ENCODE measurements around the gene PCED1A.

DNA sequence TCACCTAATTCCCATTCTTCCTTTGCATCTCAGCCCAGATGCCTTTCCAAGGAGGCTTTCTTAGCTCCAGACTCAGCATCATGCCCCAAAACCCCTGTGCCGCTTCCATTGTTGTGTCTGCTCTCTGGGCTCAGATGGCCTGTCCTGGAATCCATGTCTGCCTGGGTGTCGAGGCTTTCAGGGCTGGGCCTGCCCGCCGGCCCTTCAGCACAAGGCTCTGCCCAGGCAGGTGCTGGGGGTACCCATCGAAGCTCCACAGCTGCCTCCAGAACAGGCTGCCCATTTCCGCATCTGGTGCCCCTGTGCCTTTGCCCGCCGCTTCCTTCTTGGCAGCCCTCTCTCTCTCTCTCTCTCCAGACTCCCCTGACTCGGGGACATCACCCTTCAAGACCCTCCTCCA, 41.2 kb downstream of the PCED1A start:
- no peak for TF ChIP-seq POLR2A (IDR thresholded peaks at IDR 0.05)
- TF ChIP-seq, protein P1, sequence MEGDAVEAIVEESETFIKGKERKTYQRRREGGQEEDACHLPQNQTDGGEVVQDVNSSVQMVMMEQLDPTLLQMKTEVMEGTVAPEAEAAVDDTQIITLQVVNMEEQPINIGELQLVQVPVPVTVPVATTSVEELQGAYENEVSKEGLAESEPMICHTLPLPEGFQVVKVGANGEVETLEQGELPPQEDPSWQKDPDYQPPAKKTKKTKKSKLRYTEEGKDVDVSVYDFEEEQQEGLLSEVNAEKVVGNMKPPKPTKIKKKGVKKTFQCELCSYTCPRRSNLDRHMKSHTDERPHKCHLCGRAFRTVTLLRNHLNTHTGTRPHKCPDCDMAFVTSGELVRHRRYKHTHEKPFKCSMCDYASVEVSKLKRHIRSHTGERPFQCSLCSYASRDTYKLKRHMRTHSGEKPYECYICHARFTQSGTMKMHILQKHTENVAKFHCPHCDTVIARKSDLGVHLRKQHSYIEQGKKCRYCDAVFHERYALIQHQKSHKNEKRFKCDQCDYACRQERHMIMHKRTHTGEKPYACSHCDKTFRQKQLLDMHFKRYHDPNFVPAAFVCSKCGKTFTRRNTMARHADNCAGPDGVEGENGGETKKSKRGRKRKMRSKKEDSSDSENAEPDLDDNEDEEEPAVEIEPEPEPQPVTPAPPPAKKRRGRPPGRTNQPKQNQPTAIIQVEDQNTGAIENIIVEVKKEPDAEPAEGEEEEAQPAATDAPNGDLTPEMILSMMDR (IDR thresholded peaks at IDR 0.05): no peak
- TF ChIP-seq POLR2AphosphoS5 (IDR thresholded peaks at IDR 0.05): no peak

All from stomach (tissue), 4 donors.